Adipose tissue (tissue), 3 donors: ENCODE data around the gene CD7. TPM values are rescaled to one million over a fixed set of nuclear protein-coding genes. Genes with fewer than 3 reads are reported as not detected.

Experiments
- H3K27ac ChIP-seq: one replicate; pipeline ENCODE4 v1.5.1; 2013; ENCODE audit warnings: low read depth, low read length
- WGBS, 3 donors: extraction: QIAGEN DNeasy Blood & Tissue Kit; methylation state at CpG; one replicate each; pipeline ENCODE4 v1.1.7; 2013; 5-methylcytosine and 5-hydroxymethylcytosine counted together
- polyA plus RNA-seq, 3 donors: library from polyadenylated mRNA; stranded (reverse); fragments of 200-250 nt; gene quantifications; one replicate each; pipeline ENCODE4 v1.2.3, GENCODE V29; 2013
- donor health status: healthy with polysubstance abuse.
- donor health status: Bipolar disorder and iron deficiency.
- donor health status: healthy.

Gene CD7
- polyA plus RNA-seq, 3 donors = 1.6 to 4.7 (median 1.6) TPM

GRCh38 chr17:82320140-82320840 is 2.9 kb upstream of the CD7 start:
- H3K27ac ChIP-seq = no peak overlapping the region
- 64 to 76% (median 73%) methylated on average over 26 of the region's 26 CpGs for WGBS, 3 donors

GRCh38 chr17:82319619-82320062 is 2.2 kb upstream of the CD7 start:
- no peak overlapping the region for H3K27ac ChIP-seq
- 91 to 93% (median 91%) methylated on average over 35 of the region's 35 CpGs for WGBS, 3 donors

DNA sequence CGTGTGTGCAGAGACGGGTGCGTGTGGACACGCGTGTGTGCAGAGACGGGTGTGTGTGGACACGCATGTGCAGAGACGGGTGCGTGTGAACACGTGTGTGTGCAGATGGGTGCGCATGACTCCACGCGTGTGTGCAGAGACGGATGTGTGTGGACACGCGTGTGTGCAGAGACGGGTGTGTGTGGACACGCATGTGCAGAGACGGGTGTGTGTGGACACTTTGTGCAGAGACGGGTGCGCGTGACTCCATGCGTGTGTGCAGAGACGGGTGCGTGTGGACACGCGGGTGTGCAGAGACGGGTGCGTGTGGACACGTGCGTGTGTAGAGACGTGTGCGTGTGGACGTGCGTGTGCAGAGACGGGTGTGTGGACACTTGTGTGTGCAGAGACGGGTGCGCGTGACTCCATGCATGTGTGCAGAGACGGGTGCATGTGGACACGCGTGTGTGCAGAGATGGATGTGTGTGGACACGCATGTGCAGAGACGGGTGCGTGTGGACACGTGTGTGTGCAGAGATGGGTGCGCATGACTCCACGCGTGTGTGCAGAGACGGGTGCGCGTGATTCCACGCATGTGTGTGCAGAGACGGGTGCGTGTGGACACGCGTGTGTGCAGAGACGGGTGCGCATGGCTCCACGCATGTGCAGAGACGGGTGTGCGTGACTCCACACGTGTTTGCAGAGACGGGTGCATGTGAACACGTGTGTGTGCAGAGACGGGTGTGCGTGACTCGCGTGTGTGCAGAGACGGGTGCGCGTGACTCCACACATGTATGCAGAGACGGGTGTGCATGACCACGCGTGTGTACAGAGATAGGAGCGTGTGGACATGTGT is 1.6 kb upstream of the CD7 start:
- no peak overlapping the region for H3K27ac ChIP-seq
- WGBS, 3 donors = 94 to 95% (median 95%) methylated on average over 76 of the region's 76 CpGs

DNA sequence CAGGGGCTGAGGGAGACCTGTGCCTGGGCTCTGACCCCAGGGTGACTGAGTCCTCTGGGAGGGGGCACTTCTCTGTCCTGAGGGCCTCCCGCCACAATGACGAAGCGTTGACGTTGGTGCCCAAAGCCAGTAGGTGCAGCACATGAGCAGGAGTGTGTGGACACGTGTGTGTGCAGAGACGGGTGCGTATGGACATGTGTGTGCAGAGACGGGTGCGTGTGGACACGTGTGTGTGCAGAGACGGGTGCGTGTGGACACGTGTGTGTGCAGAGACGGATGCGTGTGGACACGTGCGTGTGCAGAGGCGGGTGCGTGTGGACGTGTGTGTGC is 726 bp upstream of the CD7 start:
- WGBS, 3 donors = 93 to 97% (median 96%) methylated on average over 20 of the region's 20 CpGs
- H3K27ac ChIP-seq = no peak overlapping the region

DNA sequence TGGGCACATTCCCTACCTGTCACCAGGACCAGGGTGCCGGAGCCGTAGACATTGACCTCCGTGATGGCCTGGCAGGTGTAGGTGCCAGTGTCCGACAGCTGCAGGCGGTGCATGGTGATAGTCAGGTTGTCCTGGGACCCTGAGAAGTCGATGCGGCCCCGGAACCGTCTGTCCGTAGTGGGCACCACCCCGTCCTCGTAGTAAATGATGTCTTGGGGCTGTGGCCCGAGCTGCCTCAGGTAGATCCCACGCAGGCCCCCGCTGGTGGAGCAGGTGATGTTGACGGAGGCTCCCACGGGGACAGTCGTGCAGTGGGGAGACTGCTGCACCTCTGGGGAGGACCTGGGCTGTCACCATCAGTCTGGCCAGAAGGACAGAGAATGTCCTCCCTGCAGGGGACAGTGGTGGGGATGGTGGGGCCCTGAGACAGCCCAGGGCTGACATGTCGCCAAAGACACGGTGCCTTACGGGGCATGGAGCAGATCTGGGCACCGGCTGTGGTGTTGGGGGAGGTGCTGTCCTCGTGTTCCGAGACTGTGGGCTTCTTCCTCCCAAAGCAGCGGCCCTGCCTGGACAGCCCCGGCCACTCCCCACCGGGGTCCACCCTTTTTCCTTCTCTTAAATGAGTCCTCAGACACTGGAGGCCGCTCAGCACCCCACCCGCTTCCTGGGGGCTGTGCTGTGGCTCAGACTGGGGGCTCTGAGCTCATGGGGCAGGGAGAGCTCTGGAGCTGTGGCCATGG is 586 bp downstream of the CD7 start:
- H3K27ac ChIP-seq = no peak overlapping the region
- 68 to 84% (median 69%) methylated on average over 26 to 29 of the region's 29 CpGs for WGBS, 3 donors

- 10 to 13% (median 12%) methylated on average over 32 to 36 of the region's 36 CpGs for WGBS, 3 donors
- no peak overlapping the region for H3K27ac ChIP-seq
These were observed 1.6 kb downstream of the CD7 start for GRCh38 chr17:82315703-82316358.

- no peak overlapping the region for H3K27ac ChIP-seq
- WGBS, 3 donors = 31 to 56% (median 37%) methylated on average over 29 to 32 of the region's 32 CpGs
These were observed 2.4 kb downstream of the CD7 start for GRCh38 chr17:82314727-82315605.

GRCh38 chr17:82314012-82314726 is 3.2 kb downstream of the CD7 start:
- WGBS, 3 donors = 67 to 75% (median 67%) methylated on average over 27 of the region's 27 CpGs
- H3K27ac ChIP-seq = no peak overlapping the region

GRCh38 chr17:82313195-82314011 is 4.0 kb downstream of the CD7 start:
- H3K27ac ChIP-seq = no peak overlapping the region
- WGBS, 3 donors = 85 to 90% (median 86%) methylated on average over 27 to 28 of the region's 28 CpGs

GRCh38 chr17:82311971-82312370 is 5.4 kb downstream of the CD7 start:
- 90 to 92% (median 92%) methylated on average over 13 of the region's 13 CpGs for WGBS, 3 donors
- no peak overlapping the region for H3K27ac ChIP-seq

GRCh38 chr17:82310877-82311276 is 6.5 kb downstream of the CD7 start:
- H3K27ac ChIP-seq = no peak overlapping the region
- WGBS, 3 donors = 78 to 89% (median 86%) methylated on average over 21 of the region's 21 CpGs

DNA sequence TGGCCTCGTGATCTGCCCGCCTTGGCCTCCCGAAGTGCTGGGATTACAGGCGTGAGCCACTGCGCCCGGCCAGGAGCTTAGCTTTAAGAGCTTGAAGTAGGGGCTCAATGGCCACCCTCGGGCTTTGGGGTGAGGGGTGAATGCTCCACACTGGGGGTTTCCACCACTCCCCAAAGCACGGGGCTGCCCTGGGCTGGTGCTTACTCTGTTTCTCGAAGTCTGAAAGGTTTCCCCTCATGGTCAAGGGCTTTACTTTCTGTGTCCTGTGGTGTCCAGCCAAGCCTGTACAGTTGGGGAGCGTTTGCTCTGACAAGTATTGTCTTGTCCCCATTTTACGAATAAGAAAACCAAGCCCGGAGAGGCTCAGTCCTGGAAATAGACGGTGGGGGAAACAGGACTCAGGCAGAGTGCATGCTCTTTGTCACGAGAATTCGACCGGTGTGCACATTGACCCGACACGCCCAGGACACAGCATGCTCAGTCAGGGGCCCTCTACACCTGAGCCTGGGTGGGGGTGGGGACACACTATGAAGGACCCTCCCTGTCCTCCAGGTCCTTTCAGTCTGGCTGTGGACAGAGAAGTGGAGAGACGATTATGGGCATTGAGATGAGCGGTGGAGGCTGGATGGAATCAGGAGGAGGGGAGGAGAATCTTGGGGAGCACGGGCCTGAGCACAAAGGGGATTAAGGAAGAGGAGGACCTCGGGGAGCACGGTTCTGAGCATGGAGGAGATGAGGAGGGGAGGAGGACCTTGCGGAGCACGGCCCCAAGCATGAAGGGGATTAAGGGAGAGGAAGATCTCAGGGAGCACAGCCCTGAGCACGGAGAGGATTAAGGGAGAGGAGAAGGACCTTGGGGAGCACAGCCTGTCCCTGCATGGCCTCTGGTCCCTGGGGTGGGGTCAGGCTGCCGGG is 7.5 kb downstream of the CD7 start:
- WGBS, 3 donors = 70 to 86% (median 82%) methylated on average over 27 of the region's 27 CpGs
- H3K27ac ChIP-seq = no peak overlapping the region

GRCh38 chr17:82305727-82306300 is 11.6 kb downstream of the CD7 start:
- 61 to 80% (median 65%) methylated on average over 20 of the region's 20 CpGs for whole genome bisulfite sequencing, 3 donors
- no peak overlapping the region for H3K27ac ChIP-seq

GRCh38 chr17:82304826-82305726 is 12.3 kb downstream of the CD7 start:
- WGBS, 3 donors = 82 to 90% (median 86%) methylated on average over 23 of the region's 23 CpGs
- H3K27ac ChIP-seq = no peak overlapping the region
